MM.1S (cell line): Measurements from ENCODE around the gene YEATS4.

ENCODE experiments used
- DNase-seq: peaks from one replicate; pipeline ENCODE4 v3.0.0-alpha.2; 2015
- H2AFZ ChIP-seq: fragments of 300-600 bp; sonication (generic); 2 replicates; pipeline ENCODE4 v1.6.0; 2016; ENCODE audit warnings: antibody characterized with exemption, low read length
- H3F3A ChIP-seq: fragments of 300-600 bp; sonication (generic); 2 replicates; pipeline ENCODE4 v1.6.1; 2016; ENCODE audit warnings: mild to moderate bottlenecking, antibody characterized with exemption, low read length, moderate library complexity, mixed read lengths; ENCODE audit not compliant: insufficient read depth
- H3K27ac ChIP-seq: fragments of 300-600 bp; sonication (generic); 2 replicates; pipeline ENCODE4 v1.5.1; 2016; ENCODE audit warnings: mild to moderate bottlenecking, low read length
- H3K27me3 ChIP-seq: fragments of 300-600 bp; sonication (generic); replicated peaks from 2 replicates; pipeline ENCODE4 v1.6.0; 2016; ENCODE audit warnings: low read length; ENCODE audit not compliant: insufficient read depth
- H3K36me3 ChIP-seq: fragments of 300-600 bp; sonication (generic); replicated peaks from 2 replicates; pipeline ENCODE4 v1.6.1; 2016; ENCODE audit warnings: mild to moderate bottlenecking, low read length, mixed read lengths; ENCODE audit not compliant: insufficient read depth
- H3K4me1 ChIP-seq: fragments of 300-600 bp; sonication (generic); 2 replicates; pipeline ENCODE4 v1.6.1; 2016; ENCODE audit warnings: low read length, mixed read lengths
- H3K4me2 ChIP-seq: fragments of 300-600 bp; sonication (generic); 2 replicates; pipeline ENCODE4 v1.6.0; 2016; ENCODE audit warnings: low read depth, low read length
- H3K4me3 ChIP-seq: fragments of 300-600 bp; sonication (generic); 2 replicates; pipeline ENCODE4 v1.5.1; 2016; ENCODE audit warnings: low read length, mixed read lengths
- H3K79me2 ChIP-seq: fragments of 300-600 bp; sonication (generic); 2 replicates; pipeline ENCODE4 v1.6.1; 2016; ENCODE audit warnings: mixed run types, low read length, mixed read lengths
- H3K9ac ChIP-seq: fragments of 300-600 bp; sonication (generic); 2 replicates; pipeline ENCODE4 v1.6.1; 2016; ENCODE audit warnings: low read length, mixed read lengths
- H3K9me2 ChIP-seq: fragments of 300-600 bp; sonication (generic); replicated peaks from 2 replicates; pipeline ENCODE4 v1.6.1; 2016; ENCODE audit warnings: mild to moderate bottlenecking, low read length, mixed read lengths; ENCODE audit not compliant: insufficient read depth
- H3K9me3 ChIP-seq: fragments of 300-600 bp; sonication (generic); replicated peaks from 2 replicates; pipeline ENCODE4 v1.6.1; 2016; ENCODE audit warnings: mild to moderate bottlenecking, low read length, mixed read lengths; ENCODE audit not compliant: insufficient read depth
- H4K20me1 ChIP-seq: fragments of 300-600 bp; sonication (generic); 2 replicates; pipeline ENCODE4 v1.6.1; 2016; ENCODE audit warnings: mild to moderate bottlenecking, low read length, moderate library complexity, mixed read lengths; ENCODE audit not compliant: insufficient read depth
- CTCF ChIP-seq: fragments of 300-600 bp; sonication (generic); IDR thresholded peaks from 2 replicates; pipeline ENCODE4 v1.5.1; 2016; ENCODE audit warnings: antibody characterized with exemption, low read length, mixed read lengths
- EZH2 ChIP-seq: fragments of 300-600 bp; sonication (generic); optimal IDR thresholded peaks from 2 replicates; pipeline ENCODE3; 2017; ENCODE audit warnings: low read depth, mild to moderate bottlenecking, antibody characterized with exemption, low read length, mixed read lengths
- EZH2phosphoT487 ChIP-seq: fragments of 300-600 bp; sonication (generic); IDR thresholded peaks from 2 replicates; pipeline ENCODE4 v1.6.1; 2018; ENCODE audit warnings: antibody characterized with exemption, low read length

Gene YEATS4

GRCh38 chr12:69405566-69405865 lies 46.0 kb downstream of the YEATS4 start:
- no peaks in the 10 kb centered on the region for H4K20me1 ChIP-seq
- DNase-seq: no peak
- no peak overlapping the region for H3K4me2 ChIP-seq
- H3K9me2 ChIP-seq: no peaks in the 10 kb centered on the region
- TF ChIP-seq CTCF (no peak), EZH2phosphoT487 (no peak), EZH2 (no peak)
- 0 out of 2 replicates have a peak, but pooled peaks cover 4% of the 10 kb centered on the region for H3K4me1 ChIP-seq
- H3K9me3 ChIP-seq: no peaks in the 10 kb centered on the region
- no peak overlapping the region for H3K9ac ChIP-seq
- no peak overlapping the region for H3K27ac ChIP-seq
- H3K36me3 ChIP-seq: no peaks in the 10 kb centered on the region
- no peak overlapping the region for H3K4me3 ChIP-seq
- H3K27me3 ChIP-seq: no peaks in the 10 kb centered on the region
- H3K79me2 ChIP-seq: no peaks in the 10 kb centered on the region
- no peaks in the 10 kb centered on the region for H3F3A ChIP-seq
- H2AFZ ChIP-seq: no peak overlapping the region

DNA sequence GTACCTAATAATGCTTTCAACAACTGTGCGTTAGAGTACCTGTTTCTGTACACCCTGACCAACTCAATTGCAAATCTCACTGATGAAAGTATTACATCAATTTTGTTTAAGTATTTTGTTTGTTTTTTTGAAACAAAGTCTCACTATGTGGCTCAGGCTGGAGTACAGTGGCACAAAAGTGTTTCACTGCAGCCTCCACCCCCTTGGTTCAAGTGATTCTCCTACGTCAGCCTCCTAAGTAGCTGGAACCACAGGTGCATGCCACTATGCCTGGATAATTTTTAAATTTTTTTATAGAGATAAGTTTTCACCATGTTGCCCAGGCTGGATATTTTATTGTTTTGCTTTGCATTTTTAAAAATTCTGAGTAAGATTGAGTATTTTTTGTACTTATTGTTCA lies 46.7 kb downstream of the YEATS4 start:
- Histone ChIP-seq H3K4me2 (no peak overlapping the region), H3K4me1 (0 out of 2 replicates have a peak, but pooled peaks cover 4% of the 10 kb centered on the region), H3K4me3 (no peak overlapping the region), H3K27me3 (no peaks in the 10 kb centered on the region), H3F3A (no peaks in the 10 kb centered on the region), H3K9me3 (no peaks in the 10 kb centered on the region), H3K9ac (no peak overlapping the region), H3K9me2 (no peaks in the 10 kb centered on the region), H3K79me2 (no peaks in the 10 kb centered on the region), H2AFZ (no peak overlapping the region), H4K20me1 (no peaks in the 10 kb centered on the region), H3K36me3 (no peaks in the 10 kb centered on the region), H3K27ac (no peak overlapping the region)
- DNase-seq: no peak
- TF ChIP-seq CTCF (no peak), EZH2phosphoT487 (no peak), EZH2 (no peak)

GRCh38 chr12:69410571-69410970 lies 51.0 kb downstream of the YEATS4 start:
- no peak overlapping the region for H3K4me3 ChIP-seq
- no peaks in the 10 kb centered on the region for H3F3A ChIP-seq
- H3K9me2 ChIP-seq: no peaks in the 10 kb centered on the region
- no peak overlapping the region for H3K9ac ChIP-seq
- no peaks in the 10 kb centered on the region for H3K9me3 ChIP-seq
- DNase-seq: no peak
- H3K4me2 ChIP-seq: no peak overlapping the region
- no peak overlapping the region for H2AFZ ChIP-seq
- H3K4me1 ChIP-seq: 0 out of 2 replicates have a peak, but pooled peaks cover 3% of the 10 kb centered on the region
- TF ChIP-seq CTCF: no peak
- TF ChIP-seq EZH2: no peak
- TF ChIP-seq EZH2phosphoT487: no peak
- H4K20me1 ChIP-seq: no peaks in the 10 kb centered on the region
- no peaks in the 10 kb centered on the region for H3K27me3 ChIP-seq
- H3K36me3 ChIP-seq: no peaks in the 10 kb centered on the region
- no peak overlapping the region for H3K27ac ChIP-seq
- H3K79me2 ChIP-seq: no peaks in the 10 kb centered on the region

GRCh38 chr12:69412655-69413054 lies 53.1 kb downstream of the YEATS4 start:
- Histone ChIP-seq H3K9me3 (no peaks in the 10 kb centered on the region), H3K9me2 (no peaks in the 10 kb centered on the region), H3K4me3 (no peak overlapping the region), H3K36me3 (no peaks in the 10 kb centered on the region), H3K79me2 (no peaks in the 10 kb centered on the region), H3K27ac (no peak overlapping the region), H2AFZ (no peak overlapping the region), H3K27me3 (no peaks in the 10 kb centered on the region), H3F3A (no peaks in the 10 kb centered on the region), H3K4me2 (no peak overlapping the region), H3K9ac (no peak overlapping the region), H4K20me1 (no peaks in the 10 kb centered on the region), H3K4me1 (no peaks in the 10 kb centered on the region)
- no peak for TF ChIP-seq CTCF
- no peak for TF ChIP-seq EZH2phosphoT487
- TF ChIP-seq EZH2: no peak
- no peak for DNase-seq
